Inflammatory macrophage (primary cell): ENCODE data around the gene MAPT.

Experiments used
- DNase-seq, 2 donors: peaks; one replicate each; pipeline ENCODE4 v3.0.0-alpha.2; 2020 to 2022

Gene MAPT

GRCh38 chr17:45974916-45975630 lies 80.7 kb downstream of the MAPT start:
- DNase-seq, result no peak

- no peak for DNase-seq
Observed at GRCh38 chr17:45975640-45976295, 81.4 kb downstream of the MAPT start.

- DNase-seq, result no peak
Observed at GRCh38 chr17:45976391-45976754, 82.0 kb downstream of the MAPT start.

DNA sequence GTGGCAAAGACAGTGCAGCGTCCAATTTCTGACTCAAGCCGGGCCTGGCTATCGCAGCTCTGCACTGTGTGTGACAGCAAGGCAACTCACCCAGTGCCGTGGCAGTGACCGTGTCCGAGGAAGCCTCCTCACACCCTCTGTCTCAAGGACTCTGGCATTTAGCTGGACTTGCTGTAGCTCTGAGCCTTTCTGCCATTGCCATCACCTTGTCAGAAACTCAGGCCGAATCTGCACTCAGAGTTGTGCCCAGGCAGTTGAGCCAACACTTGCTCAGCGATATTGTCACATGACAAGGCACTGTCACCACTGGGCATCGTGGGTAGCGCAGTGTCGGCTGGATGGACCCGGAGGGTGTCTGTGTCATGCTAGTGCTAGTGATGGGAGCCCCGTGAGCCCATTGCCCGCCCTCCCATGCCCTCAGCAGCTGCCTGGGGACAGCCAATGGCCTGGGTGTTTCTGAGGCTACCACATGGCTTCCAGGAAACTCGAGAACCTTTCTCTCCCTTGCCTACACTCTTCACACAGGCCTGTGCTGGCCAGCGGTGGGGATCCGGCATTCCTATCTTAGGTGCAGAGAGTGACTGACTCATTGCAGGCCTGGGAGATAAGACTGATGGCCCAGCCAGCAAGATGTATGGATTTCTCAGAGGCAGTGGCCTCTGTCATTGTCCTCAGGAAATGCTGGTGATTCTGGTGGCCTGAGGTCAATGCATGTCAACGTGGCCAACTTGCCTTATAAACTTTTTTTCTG lies 82.6 kb downstream of the MAPT start:
- no peak for DNase-seq

DNA sequence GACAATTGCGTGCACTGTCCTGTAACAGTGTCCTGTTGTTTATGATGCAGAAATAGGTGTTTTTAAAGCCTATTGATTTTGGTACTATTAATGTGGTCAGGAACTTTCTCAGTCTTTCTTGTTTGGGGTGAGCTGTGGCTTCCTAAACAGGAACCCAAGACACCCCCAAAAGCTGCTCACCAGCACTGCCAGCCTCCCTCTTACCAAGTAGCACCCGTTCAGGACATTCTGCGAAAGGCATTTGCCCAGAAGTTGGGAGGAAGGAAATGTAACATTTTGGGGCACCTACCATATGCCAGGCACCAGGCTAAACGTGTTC lies 83.1 kb downstream of the MAPT start:
- DNase-seq, result no peak

DNA sequence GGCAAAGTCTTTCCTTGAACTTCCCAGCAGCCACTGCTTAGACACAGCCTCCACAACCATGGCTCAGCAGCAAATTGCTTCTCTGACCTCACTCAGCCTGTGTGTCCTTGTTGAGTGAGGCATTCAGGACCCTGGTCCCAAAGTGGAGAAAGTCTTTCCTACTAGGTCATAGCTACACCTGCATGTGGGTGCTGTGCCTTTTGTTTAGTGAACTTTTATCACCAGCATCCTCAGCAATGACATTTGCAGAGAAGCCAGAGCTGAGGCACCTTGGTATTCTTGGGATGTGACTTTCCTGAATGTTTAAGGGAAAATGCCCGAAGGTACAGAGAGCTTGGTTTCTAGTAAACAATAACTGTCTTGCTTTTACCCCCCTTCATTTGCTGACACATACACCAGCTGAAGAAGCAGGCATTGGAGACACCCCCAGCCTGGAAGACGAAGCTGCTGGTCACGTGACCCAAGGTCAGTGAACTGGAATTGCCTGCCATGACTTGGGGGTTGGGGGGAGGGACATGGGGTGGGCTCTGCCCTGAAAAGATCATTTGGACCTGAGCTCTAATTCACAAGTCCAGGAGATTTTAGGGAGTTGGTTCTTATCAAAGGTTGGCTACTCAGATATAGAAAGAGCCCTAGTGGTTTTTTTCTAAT lies 83.7 kb downstream of the MAPT start:
- no peak for DNase-seq

DNA sequence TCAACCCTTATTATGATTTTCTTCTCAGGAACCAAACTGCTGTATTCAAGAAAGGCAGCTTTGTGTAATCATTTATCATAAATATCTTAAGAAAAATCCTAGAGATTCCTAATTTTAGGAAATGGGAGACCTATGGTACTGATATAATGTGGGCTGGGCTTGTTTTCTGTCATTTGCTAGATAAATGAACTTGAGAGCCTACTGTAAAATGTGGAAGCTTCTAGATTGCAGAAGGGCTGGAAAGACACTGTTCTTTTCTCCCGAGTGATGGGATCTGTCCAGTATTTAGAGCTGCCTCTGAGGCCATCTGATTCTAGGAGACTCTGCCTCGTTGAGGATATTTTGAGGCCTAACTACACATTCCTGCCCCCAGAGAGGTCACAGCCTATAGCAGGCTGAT lies 84.8 kb downstream of the MAPT start:
- no peak for DNase-seq

DNA sequence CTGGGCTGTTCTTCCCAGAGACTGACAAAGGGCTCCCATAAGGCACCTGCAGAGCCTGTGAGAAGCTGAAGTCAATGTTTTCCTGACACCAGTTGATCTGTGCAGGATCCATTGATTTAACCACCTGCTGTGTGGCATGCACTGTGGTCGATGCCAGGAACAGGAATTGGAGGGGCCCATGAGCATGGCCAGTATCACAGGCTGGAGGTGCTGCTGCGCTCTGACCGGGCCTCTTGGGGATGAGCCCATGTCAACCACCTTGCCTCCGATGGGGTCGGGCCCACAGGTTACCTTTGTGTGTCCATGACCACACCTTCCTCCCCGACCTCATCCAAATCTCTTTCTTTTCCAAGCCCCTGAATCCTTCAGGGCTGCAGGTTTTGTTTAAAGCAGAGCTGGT lies 86.5 kb downstream of the MAPT start:
- DNase-seq, result no peak

DNA sequence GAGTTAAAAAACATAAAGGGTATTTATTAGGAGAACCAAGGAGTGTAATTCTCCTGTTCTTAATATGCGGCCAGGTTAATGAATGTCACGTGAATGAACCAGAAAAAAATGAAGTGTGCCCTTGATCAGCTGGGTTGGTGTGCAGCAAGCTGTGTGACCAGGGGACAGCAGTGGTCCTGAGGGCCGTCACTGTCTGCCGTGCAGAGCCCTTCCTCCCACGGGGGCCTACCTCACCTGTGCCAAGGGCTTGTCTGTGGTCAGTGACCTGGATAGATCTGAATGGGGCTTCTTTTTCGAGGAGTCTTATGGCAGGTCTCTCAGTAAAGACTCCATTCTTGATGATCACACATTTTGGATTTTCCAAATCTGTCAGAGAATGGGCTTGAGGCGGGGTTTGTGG lies 87.0 kb downstream of the MAPT start:
- DNase-seq, result no peak

DNA sequence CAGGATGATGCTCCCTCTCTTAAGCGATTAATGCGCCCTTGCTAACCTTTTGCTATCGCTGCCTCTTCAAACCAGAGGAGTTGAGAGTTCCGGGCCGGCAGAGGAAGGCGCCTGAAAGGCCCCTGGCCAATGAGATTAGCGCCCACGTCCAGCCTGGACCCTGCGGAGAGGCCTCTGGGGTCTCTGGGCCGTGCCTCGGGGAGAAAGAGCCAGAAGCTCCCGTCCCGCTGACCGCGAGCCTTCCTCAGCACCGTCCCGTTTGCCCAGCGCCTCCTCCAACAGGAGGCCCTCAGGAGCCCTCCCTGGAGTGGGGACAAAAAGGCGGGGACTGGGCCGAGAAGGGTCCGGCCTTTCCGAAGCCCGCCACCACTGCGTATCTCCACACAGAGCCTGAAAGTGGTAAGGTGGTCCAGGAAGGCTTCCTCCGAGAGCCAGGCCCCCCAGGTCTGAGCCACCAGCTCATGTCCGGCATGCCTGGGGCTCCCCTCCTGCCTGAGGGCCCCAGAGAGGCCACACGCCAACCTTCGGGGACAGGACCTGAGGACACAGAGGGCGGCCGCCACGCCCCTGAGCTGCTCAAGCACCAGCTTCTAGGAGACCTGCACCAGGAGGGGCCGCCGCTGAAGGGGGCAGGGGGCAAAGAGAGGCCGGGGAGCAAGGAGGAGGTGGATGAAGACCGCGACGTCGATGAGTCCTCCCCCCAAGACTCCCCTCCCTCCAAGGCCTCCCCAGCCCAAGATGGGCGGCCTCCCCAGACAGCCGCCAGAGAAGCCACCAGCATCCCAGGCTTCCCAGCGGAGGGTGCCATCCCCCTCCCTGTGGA lies 88.6 kb downstream of the MAPT start:
- no peak for DNase-seq

DNA sequence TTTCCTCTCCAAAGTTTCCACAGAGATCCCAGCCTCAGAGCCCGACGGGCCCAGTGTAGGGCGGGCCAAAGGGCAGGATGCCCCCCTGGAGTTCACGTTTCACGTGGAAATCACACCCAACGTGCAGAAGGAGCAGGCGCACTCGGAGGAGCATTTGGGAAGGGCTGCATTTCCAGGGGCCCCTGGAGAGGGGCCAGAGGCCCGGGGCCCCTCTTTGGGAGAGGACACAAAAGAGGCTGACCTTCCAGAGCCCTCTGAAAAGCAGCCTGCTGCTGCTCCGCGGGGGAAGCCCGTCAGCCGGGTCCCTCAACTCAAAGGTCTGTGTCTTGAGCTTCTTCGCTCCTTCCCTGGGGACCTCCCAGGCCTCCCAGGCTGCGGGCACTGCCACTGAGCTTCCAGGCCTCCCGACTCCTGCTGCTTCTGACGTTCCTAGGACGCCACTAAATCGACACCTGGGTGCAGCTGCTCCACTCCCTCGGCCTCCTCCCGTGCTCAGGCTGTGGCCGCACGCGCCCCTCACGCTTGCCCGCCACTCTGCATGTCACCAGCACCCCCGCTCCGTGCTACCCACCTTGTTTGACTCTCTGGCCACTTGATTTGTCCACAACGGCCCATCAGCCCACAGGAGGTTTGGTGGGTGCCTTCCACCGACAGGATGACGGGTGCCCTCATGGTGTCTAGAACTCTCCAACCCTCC lies 89.4 kb downstream of the MAPT start:
- no peak for DNase-seq

DNA sequence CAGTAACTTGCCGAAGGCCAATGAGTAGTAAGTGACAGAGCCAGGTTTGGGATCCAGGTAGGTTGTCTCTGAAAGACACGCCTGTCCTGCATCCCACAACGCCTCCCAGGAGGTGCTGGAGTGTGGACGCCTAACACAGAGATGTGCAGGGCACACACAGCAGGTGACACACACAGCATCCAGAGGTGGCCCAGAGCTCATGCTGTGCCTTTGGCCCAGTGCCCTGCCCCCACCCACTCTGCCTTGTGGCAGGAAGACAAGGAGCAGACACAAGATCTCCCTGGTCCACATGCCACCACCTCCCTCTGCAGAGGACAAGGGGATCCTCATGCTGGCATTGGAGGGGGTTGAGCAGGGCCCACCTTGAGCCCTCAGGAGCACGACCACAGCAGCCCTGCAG lies 90.0 kb downstream of the MAPT start:
- no peak for DNase-seq

DNA sequence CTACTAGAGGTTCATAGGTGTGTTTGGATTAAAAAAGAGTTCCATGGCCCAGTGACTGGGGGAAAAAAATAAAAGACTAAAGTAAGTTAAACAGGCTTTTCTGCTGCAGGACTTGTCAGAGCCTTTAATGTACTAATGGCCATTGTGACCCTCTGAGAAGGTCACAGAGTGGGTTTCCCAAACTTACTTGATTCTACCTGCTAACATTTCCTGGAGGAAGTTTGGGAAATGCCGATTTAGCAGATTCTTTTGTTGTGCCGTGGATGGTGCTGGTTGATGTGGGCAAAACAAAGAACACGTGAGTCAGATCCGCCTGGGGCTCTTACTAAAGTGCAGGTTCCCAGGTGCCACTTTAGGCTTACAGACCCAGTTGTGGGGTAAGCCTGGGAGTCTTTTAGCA lies 91.1 kb downstream of the MAPT start:
- DNase-seq, result no peak

DNA sequence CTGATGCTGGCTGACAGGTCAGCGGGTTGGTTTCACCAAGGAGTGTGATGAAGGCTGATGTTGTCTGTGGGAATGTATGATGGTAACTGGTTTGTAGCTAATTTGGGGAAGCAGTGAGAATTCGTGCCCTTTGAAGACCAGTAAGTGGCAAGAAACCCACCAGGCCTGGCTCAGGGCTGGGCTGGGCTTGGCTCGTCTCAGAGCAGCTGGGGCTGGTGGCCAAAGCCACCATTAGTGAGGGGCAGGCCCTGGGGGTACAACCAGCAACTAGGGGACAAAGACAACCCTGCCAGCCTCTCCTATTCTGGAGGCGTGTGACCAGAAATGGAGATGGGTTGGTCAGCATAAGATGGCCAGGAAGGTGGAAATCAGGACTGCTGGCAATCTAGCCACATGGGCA lies 91.7 kb downstream of the MAPT start:
- DNase-seq, result no peak

DNA sequence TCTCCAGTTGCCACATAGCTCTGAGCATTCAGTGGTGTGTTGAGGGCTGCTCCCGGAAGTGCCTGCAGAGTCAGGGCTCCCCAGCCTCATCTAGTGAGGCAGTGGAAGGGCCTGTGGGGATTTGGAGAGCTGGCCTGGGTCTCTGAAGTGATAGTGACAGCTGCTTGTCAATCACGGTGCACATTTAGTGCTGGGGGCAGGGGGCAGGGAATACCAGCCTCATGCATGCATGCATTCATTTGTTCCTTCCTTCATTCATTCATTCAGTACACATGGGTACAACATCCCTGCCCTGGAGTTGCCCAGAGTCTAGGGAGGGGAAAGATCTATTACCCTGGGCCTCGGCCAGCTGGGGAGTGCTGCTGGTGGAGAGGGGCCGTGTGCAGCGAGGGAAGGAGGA lies 93.4 kb downstream of the MAPT start:
- DNase-seq, result no peak

DNA sequence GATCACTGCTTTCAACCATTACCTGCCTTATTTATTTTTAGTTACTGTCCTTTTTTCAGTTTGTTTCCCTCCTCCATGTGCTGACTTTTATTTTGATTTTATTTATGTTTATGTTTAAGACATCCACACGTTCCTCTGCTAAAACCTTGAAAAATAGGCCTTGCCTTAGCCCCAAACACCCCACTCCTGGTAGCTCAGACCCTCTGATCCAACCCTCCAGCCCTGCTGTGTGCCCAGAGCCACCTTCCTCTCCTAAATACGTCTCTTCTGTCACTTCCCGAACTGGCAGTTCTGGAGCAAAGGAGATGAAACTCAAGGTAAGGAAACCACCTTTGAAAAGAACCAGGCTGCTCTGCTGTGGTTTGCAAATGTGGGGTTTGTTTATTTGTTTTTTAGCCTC lies 95.4 kb downstream of the MAPT start:
- no peak for DNase-seq

DNA sequence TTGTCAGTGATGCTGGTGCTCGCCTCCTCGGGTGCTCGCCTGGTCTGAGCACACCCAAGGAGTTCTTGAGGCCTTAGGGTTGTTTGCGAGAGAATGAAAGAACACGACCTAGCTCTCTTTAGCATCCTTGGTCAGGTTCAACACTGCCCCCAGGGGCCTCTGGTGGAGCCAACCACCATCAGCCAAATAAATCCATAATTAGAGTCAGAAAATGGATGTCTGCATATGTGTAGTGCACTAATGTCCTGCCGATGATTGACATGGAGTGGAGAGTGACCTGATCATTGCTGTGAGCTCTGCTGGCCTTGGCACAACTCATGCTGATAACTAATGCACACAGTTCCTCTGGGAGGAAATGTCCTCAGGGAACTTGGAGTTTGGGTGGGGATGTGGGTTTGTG lies 96.5 kb downstream of the MAPT start:
- no peak for DNase-seq

- no peak for DNase-seq
Observed at GRCh38 chr17:45991341-45991740, 97.0 kb downstream of the MAPT start.

GRCh38 chr17:45992175-45992574 lies 97.8 kb downstream of the MAPT start:
- DNase-seq, result no peak

DNA sequence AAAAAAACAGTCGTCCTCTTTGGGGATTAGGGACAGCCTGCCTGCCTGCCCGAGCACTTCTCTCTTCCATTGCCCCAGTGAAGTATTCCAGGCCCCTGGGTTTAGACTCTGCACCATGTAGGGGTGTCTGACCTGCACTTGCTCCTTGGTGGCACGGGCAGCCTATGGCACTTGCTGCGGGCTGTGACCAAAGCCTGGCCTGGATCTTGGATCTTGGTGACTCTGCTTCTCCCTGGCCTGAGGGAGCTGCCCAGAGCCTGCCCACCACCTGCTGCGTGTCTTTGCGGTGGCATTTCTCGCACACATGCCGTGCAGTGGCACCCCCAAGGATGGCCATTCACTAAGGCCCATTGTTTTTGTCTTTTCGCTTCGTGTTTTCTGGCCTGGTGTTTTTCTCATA lies 98.5 kb downstream of the MAPT start:
- DNase-seq, result no peak

DNA sequence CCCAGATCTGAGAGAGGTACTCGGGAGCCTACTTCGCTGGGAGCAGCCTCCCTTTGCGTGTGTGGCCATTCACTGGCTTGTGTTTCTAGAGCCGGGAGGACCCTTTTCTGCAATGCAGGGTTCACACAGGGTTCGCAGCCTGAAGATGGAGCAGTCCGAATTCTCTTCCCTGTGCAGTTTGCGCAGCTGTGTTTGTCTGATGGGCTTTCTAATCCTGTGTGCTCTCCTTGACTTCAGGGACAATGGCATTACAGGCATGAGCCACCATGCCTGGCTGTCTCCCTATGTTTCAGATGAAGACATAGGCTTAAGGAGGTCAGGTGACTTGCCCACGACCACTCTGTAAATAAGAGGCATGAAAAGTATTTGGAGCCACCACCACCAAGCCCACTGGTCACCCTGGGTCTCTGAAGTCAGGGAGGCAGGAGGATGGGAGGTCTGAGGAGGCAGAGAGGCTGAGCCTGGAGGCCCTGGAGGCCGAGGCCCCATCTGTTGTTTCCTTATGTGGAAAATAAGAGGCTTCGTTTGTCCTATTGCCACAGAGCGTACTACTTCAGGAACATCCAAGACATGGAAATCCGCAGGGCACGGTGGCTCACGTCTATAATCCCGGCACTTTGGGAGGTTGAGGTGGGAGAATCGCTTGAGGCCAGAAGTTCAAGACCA lies 99.7 kb downstream of the MAPT start:
- DNase-seq, result no peak

DNA sequence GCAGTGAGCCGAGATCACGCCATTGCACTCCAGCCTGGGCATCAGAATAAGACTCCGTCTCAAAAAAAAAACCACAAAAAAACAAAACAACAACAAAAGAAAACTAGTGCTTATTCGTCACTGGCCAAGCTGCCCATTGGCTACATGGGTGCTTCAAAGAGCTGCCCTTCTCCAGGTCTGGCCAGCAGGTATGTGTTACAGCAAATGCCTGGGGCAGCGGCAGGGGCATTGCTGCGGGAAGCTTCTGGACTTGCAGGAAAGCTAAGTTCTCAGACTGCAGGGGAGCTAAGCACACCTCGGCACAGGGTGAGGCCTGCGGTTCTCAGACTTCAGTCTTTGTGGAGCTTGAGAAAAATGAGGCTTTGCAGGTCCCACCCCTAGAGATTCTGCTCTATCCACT lies 100.6 kb downstream of the MAPT start:
- no peak for DNase-seq
